Measurements from ENCODE around the gene NRCAM. TPM values are rescaled to one million over a fixed set of nuclear protein-coding genes. Genes with fewer than 3 reads are reported as not detected.

The NRCAM gene
- total RNA-seq, 1 experiment from 2014 or later = 40.3 TPM

DNA sequence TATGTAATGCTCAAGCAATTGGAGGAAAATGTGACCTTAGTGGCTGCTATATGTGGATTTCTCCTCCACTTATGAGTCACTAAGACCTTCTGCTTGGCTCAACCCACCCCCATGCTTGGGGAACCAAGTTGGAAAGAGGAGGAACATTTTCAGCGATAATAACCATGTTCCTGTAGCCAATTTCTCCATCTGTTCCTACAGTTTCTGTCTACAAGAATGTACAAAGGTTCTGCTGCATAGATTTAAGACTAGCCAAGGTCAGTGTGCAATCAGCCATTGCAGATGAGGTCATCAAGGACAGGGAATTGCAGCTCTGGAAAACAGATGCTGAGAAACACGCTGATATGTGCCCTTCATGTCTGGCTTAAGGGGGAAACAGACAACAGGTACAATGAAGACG is 5.6 kb upstream of the NRCAM start:
- Histone ChIP-seq H3K9me3 (ENCODE audit: insufficient read depth, low read depth) (no peaks in the 10 kb centered on the region), H3K27ac (no peak overlapping the region), H3F3A (ENCODE audit: insufficient read depth, low read depth) (no peaks in the 10 kb centered on the region), H2AFZ (no peak overlapping the region), H3K4me2 (no peak overlapping the region), H3K4me1 (replicated peaks; ENCODE audit: insufficient read depth) (0 out of 2 replicates have a peak, but pooled peaks cover 7% of the 10 kb centered on the region), H4K20me1 (ENCODE audit: insufficient read depth) (no peaks in the 10 kb centered on the region; the same call in 1 of the 2 replicates), H3K79me2 (ENCODE audit: low read depth) (no peaks in the 10 kb centered on the region), H3K27me3 (ENCODE audit: insufficient read depth, low read depth) (no peaks in the 10 kb centered on the region), H3K4me3 (no peak overlapping the region), H3K9me2 (ENCODE audit: insufficient read depth) (no peaks in the 10 kb centered on the region), H3K36me3 (ENCODE audit: low read depth) (no peaks in the 10 kb centered on the region)
- no peak for DNase-seq
- ChIA-PET CTCF (no interaction called here), POLR2A (ENCODE audit: unreplicated experiment) (no interaction called here)
- TF ChIP-seq CTCF (conservative IDR thresholded peaks at IDR 0.05) = no peak
- no peak for TF ChIP-seq EZH2 (IDR thresholded peaks at IDR 0.05; ENCODE audit: low read depth)
- no TSS peak for BruUV-seq (replicated peaks)
- intact Hi-C loops (cut with micrococcal nuclease; ENCODE audit: unreplicated experiment) = no loop called here

- H3K4me1 ChIP-seq (replicated peaks; ENCODE audit: insufficient read depth) = 0 out of 2 replicates have a peak, but pooled peaks cover 10% of the 10 kb centered on the region
- no TSS peak for BruUV-seq (replicated peaks)
- no peaks in the 10 kb centered on the region for H3F3A ChIP-seq (ENCODE audit: insufficient read depth, low read depth)
- no peak overlapping the region for H2AFZ ChIP-seq
- no peaks in the 10 kb centered on the region for H3K79me2 ChIP-seq (ENCODE audit: low read depth)
- intact Hi-C loops (cut with micrococcal nuclease; ENCODE audit: unreplicated experiment) = loop anchor here (1.0 kb wide), 3 partner anchors 36 to 280 kb away; no protein-coding TSS in a partner anchor
- TF ChIP-seq EZH2 (IDR thresholded peaks at IDR 0.05; ENCODE audit: low read depth) (no peak), CTCF (conservative IDR thresholded peaks at IDR 0.05) (no peak)
- no peak for DNase-seq
- H3K36me3 ChIP-seq (ENCODE audit: low read depth) = no peaks in the 10 kb centered on the region
- no peaks in the 10 kb centered on the region; the same call in 1 of the 2 replicates for H4K20me1 ChIP-seq (ENCODE audit: insufficient read depth)
- ChIA-PET CTCF (interaction anchor here (0.8 kb wide), 1 partner anchor 341 kb away, joined by 4 read pairs; no protein-coding TSS in a partner anchor), POLR2A (ENCODE audit: unreplicated experiment) (no interaction called here)
- H3K27me3 ChIP-seq (ENCODE audit: insufficient read depth, low read depth) = no peaks in the 10 kb centered on the region
- no peaks in the 10 kb centered on the region for H3K9me3 ChIP-seq (ENCODE audit: insufficient read depth, low read depth)
- no peak overlapping the region for H3K4me3 ChIP-seq
- H3K27ac ChIP-seq = no peak overlapping the region
- H3K9me2 ChIP-seq (ENCODE audit: insufficient read depth) = no peaks in the 10 kb centered on the region
- H3K4me2 ChIP-seq = no peak overlapping the region
These were observed 4.7 kb upstream of the NRCAM start for GRCh38 chr7:108460964-108461363.

GRCh38 chr7:108459922-108460551 is 3.8 kb upstream of the NRCAM start:
- no peak overlapping the region for H3K4me3 ChIP-seq
- H3F3A ChIP-seq (ENCODE audit: insufficient read depth, low read depth) = no peaks in the 10 kb centered on the region
- H3K9me2 ChIP-seq (ENCODE audit: insufficient read depth) = no peaks in the 10 kb centered on the region
- no peaks in the 10 kb centered on the region for H3K79me2 ChIP-seq (ENCODE audit: low read depth)
- 0 out of 2 replicates have a peak, but pooled peaks cover 10% of the 10 kb centered on the region for H3K4me1 ChIP-seq (replicated peaks; ENCODE audit: insufficient read depth)
- TF ChIP-seq EZH2 (IDR thresholded peaks at IDR 0.05; ENCODE audit: low read depth) (no peak), CTCF (conservative IDR thresholded peaks at IDR 0.05) (peak; percentile 71)
- no peaks in the 10 kb centered on the region for H4K20me1 ChIP-seq (ENCODE audit: insufficient read depth)
- no peak overlapping the region for H3K27ac ChIP-seq
- BruUV-seq (replicated peaks) = no TSS peak
- no peak overlapping the region for H3K4me2 ChIP-seq
- DNase-seq = peak in 1 of 2 experiments; percentile 38
- intact Hi-C loops (cut with micrococcal nuclease; ENCODE audit: unreplicated experiment) = loop anchor here (1.0 to 5.0 kb wide), 4 partner anchors 37 to 279 kb away; no protein-coding TSS in a partner anchor
- CTCF ChIA-PET = interaction anchor here (0.6 to 0.8 kb wide), 4 partner anchors 88 to 718 kb away, joined by 4 to 12 read pairs (median 6); no protein-coding TSS in a partner anchor
- H3K36me3 ChIP-seq (ENCODE audit: low read depth) = no peaks in the 10 kb centered on the region
- POLR2A ChIA-PET (ENCODE audit: unreplicated experiment) = no interaction called here
- H3K9me3 ChIP-seq (ENCODE audit: insufficient read depth, low read depth) = no peaks in the 10 kb centered on the region
- no peaks in the 10 kb centered on the region for H3K27me3 ChIP-seq (ENCODE audit: insufficient read depth, low read depth)
- H2AFZ ChIP-seq = no peak overlapping the region

All from PC-9 (cell line).